Keratinocyte (primary cell): ENCODE data around the gene PNLIPRP3. TPM values are rescaled to one million over a fixed set of nuclear protein-coding genes. Genes with fewer than 3 reads are reported as not detected.

Experiments
- DNase-seq: peaks from one replicate; pipeline ENCODE4 v3.0.0-alpha.2; 2011; ENCODE audit warnings: low read depth, missing footprints, low spot score
- FAIRE-seq: peaks from 2 replicates; lab custom pipeline; 2011; peaks lifted over from hg19 to GRCh38; lab: Jason Lieb, UNC
- H2AFZ ChIP-seq: 2 replicates; pipeline ENCODE4 v1.6.0; 2012; ENCODE audit warnings: low read length, control low read depth, inconsistent platforms; ENCODE audit not compliant: control insufficient read depth
- H3K27ac ChIP-seq: 2 replicates; pipeline ENCODE4 v1.5.1; 2011; ENCODE audit warnings: low read length; ENCODE audit not compliant: control insufficient read depth, insufficient read depth
- H3K27me3 ChIP-seq: 3 replicates; pipeline ENCODE4 v1.6.0; 2011; ENCODE audit warnings: low read length; ENCODE audit not compliant: control insufficient read depth, insufficient read depth; ENCODE audit errors: extremely low read depth
- H3K36me3 ChIP-seq, 2 experiments: 2 replicates in 1 of 2; 3 replicates in 1 of 2; pipeline ENCODE4 v1.5.1; 2011; ENCODE audit warnings: low read length in 2 of 2, mild to moderate bottlenecking in 1 of 2; ENCODE audit not compliant: control insufficient read depth in 2 of 2, insufficient read depth in 2 of 2; ENCODE audit errors: extremely low read depth in 1 of 2
- H3K4me1 ChIP-seq: 3 replicates; pipeline ENCODE4 v1.5.1; 2011; ENCODE audit warnings: low read length; ENCODE audit not compliant: control insufficient read depth, insufficient read depth; ENCODE audit errors: extremely low read depth
- H3K4me2 ChIP-seq: 3 replicates; pipeline ENCODE4 v1.6.0; 2011; ENCODE audit warnings: low read depth, low read length; ENCODE audit not compliant: control insufficient read depth, insufficient read depth; ENCODE audit errors: extremely low read depth
- H3K4me3 ChIP-seq, 3 experiments: fragments of 200-600 bp in 1 of 3; sonication (generic) in 1 of 3; 2 replicates in 2 of 3; 3 replicates in 1 of 3; pipeline ENCODE4 v1.5.1; 2011 to 2016; ENCODE audit warnings: low read length in 3 of 3, mild to moderate bottlenecking in 3 of 3, control low read depth in 2 of 3, inconsistent platforms in 1 of 3, low read depth in 1 of 3, mixed read lengths in 1 of 3, mixed run types in 1 of 3, moderate library complexity in 1 of 3; ENCODE audit not compliant: control insufficient read depth in 2 of 3, insufficient read depth in 2 of 3; ENCODE audit errors: extremely low read depth in 1 of 3
- H3K79me2 ChIP-seq: 2 replicates; pipeline ENCODE4 v1.6.0; 2012; ENCODE audit warnings: low read length; ENCODE audit not compliant: control insufficient read depth, insufficient read depth
- H3K9ac ChIP-seq: 3 replicates; pipeline ENCODE4 v1.6.0; 2011; ENCODE audit warnings: low read length; ENCODE audit not compliant: control insufficient read depth, insufficient read depth; ENCODE audit errors: extremely low read depth
- H3K9me1 ChIP-seq: 3 replicates; pipeline ENCODE4 v1.6.0; 2011; ENCODE audit warnings: low read length; ENCODE audit not compliant: control insufficient read depth, insufficient read depth; ENCODE audit errors: extremely low read depth
- H3K9me3 ChIP-seq: 2 replicates; pipeline ENCODE4 v1.5.1; 2012; ENCODE audit warnings: low read depth, low read length; ENCODE audit not compliant: control insufficient read depth
- H4K20me1 ChIP-seq: 3 replicates; pipeline ENCODE4 v1.6.0; 2011; ENCODE audit warnings: low read length; ENCODE audit not compliant: control insufficient read depth, insufficient read depth; ENCODE audit errors: extremely low read depth
- EZH2 ChIP-seq: IDR thresholded peaks from one replicate; pipeline ENCODE4 v1.6.1; 2012; ENCODE audit warnings: inconsistent platforms, mild to moderate bottlenecking, low read length, moderate library complexity
- dilution Hi-C: fragments of 300-500 bp; cut with MboI; formaldehyde crosslinking; loops from one replicate; pipeline ENCODE4 v1.7.0; 2020; ENCODE audit warnings: low sequenced_read_pairs; ENCODE audit not compliant: extremely low pct_ligation_motif_present
- polyA plus RNA-seq, 5 experiments: library from polyadenylated mRNA; depleted of rRNA in 3 of 5; stranded (reverse) in 3 of 5; stranded (forward) in 1 of 5; unstranded in 1 of 5; fragments of >200 nt; gene quantifications; 1 replicate in 1 of 5; 2 replicates in 3 of 5; 3 replicates in 1 of 5; pipeline versions ENCODE4 v1.2.1 to v1.2.3, GENCODE V29; 2011 to 2012; ENCODE audit warnings: missing spikeins in 2 of 5, low read depth in 1 of 5, low replicate concordance in 1 of 5
- TF ChIP-seq, protein P1 (sequence below), 3 experiments: IDR thresholded peaks in 1 of 3; conservative IDR thresholded peaks in 1 of 3; optimal IDR thresholded peaks in 1 of 3; 2 replicates in 2 of 3; 3 replicates in 1 of 3; pipeline versions ENCODE3 to v1.5.1; 2011; ENCODE audit warnings: low read length in 3 of 3, mild to moderate bottlenecking in 3 of 3, moderate library complexity in 2 of 3, control low read depth in 1 of 3, inconsistent platforms in 1 of 3; ENCODE audit not compliant: insufficient read depth in 2 of 3; ENCODE audit errors: extremely low read depth in 1 of 3

Gene PNLIPRP3
- polyA plus RNA-seq, 1 donor (not counting 4 experiments of a cell fraction or from before 2014, with no cell fraction given) = 117 TPM

GRCh38 chr10:116417821-116418220 lies 9.8 kb upstream of the PNLIPRP3 start:
- Histone ChIP-seq H3K36me3 (no peaks in the 10 kb centered on the region), H4K20me1 (no peaks in the 10 kb centered on the region), H3K4me3 (no peak overlapping the region), H3K9me1 (no peaks in the 10 kb centered on the region), H3K27me3 (no peaks in the 10 kb centered on the region), H3K79me2 (no peaks in the 10 kb centered on the region), H3K9ac (peak overlapping the region; percentile 59), H3K27ac (peak overlapping the region; percentile 95), H3K4me1 (peaks cover 44% of the 10 kb centered on the region), H2AFZ (no peak overlapping the region), H3K4me2 (peak overlapping the region; percentile 44), H3K9me3 (no peaks in the 10 kb centered on the region)
- dilution Hi-C loops = no loop called here
- FAIRE-seq (peak; percentile 89), DNase-seq (peak; percentile 82)
- no peak for TF ChIP-seq EZH2
- TF ChIP-seq, protein P1, sequence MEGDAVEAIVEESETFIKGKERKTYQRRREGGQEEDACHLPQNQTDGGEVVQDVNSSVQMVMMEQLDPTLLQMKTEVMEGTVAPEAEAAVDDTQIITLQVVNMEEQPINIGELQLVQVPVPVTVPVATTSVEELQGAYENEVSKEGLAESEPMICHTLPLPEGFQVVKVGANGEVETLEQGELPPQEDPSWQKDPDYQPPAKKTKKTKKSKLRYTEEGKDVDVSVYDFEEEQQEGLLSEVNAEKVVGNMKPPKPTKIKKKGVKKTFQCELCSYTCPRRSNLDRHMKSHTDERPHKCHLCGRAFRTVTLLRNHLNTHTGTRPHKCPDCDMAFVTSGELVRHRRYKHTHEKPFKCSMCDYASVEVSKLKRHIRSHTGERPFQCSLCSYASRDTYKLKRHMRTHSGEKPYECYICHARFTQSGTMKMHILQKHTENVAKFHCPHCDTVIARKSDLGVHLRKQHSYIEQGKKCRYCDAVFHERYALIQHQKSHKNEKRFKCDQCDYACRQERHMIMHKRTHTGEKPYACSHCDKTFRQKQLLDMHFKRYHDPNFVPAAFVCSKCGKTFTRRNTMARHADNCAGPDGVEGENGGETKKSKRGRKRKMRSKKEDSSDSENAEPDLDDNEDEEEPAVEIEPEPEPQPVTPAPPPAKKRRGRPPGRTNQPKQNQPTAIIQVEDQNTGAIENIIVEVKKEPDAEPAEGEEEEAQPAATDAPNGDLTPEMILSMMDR (optimal IDR thresholded peaks at IDR 0.05 in 1 of 3, IDR thresholded peaks at IDR 0.05 in 1 of 3, conservative IDR thresholded peaks at IDR 0.05 in 1 of 3; ENCODE audit: extremely low read depth in 1 of 3, insufficient read depth in 2 of 3, low read length in 3 of 3) = no peak

GRCh38 chr10:116418389-116418788 lies 9.3 kb upstream of the PNLIPRP3 start:
- H3K4me2 ChIP-seq = peak overlapping the region; percentile 44
- no peak for FAIRE-seq
- no peaks in the 10 kb centered on the region for H3K79me2 ChIP-seq
- H3K9me1 ChIP-seq = no peaks in the 10 kb centered on the region
- peaks cover 44% of the 10 kb centered on the region for H3K4me1 ChIP-seq
- H3K9ac ChIP-seq = peak overlapping the region; percentile 59
- no peaks in the 10 kb centered on the region for H3K9me3 ChIP-seq
- no peaks in the 10 kb centered on the region for H3K27me3 ChIP-seq
- no peaks in the 10 kb centered on the region for H3K36me3 ChIP-seq
- dilution Hi-C loops = no loop called here
- H2AFZ ChIP-seq = no peak overlapping the region
- TF ChIP-seq, protein P1 (optimal IDR thresholded peaks at IDR 0.05 in 1 of 3, IDR thresholded peaks at IDR 0.05 in 1 of 3, conservative IDR thresholded peaks at IDR 0.05 in 1 of 3; ENCODE audit: extremely low read depth in 1 of 3, insufficient read depth in 2 of 3, low read length in 3 of 3) = no peak
- no peak for TF ChIP-seq EZH2
- peak overlapping the region in 1 of 3 experiments; percentile 5 for H3K4me3 ChIP-seq
- DNase-seq = no peak
- H3K27ac ChIP-seq = peak overlapping the region; percentile 95
- H4K20me1 ChIP-seq = no peaks in the 10 kb centered on the region
